ENCODE measurements around the gene FLVCR2.

DNA sequence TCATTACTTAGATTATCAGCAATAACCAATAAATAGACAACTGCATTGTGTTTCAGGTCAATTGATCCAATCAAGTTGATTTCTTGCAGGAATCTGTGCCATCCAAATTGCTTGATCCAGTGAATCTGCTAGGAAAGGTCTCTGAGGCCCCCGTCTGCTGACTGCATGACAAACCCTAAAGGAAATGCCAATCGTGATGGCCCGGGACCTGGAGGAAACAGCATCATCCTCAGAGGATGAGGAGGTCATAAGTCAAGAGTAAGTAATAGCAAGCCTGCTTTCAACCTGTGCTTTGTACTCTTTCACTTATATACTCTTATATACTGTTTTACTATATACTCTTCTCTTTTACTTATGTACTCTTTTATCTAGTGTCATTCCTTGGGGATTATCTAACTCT lies 84.5 kb downstream of the FLVCR2 start:
- TF ChIP-seq CTCF (conservative IDR thresholded peaks at IDR 0.05; ENCODE audit: low read depth in 2 of 2) (no peak), EZH2 (IDR thresholded peaks at IDR 0.05; ENCODE audit: low read depth, unreplicated experiment) (no peak), ZNF462 (CRISPR knock-in tag; IDR thresholded peaks at IDR 0.05) (no peak)
